Mesendoderm (in vitro differentiated cells): ENCODE measurements around the gene ZGLP1.

Source experiments
- DNase-seq: peaks from one replicate; pipeline ENCODE4 v3.0.0; 2013
- H2AK5ac ChIP-seq: 2 replicates; pipeline ENCODE4 v1.6.1; 2013; ENCODE audit warnings: low read length, inconsistent platforms
- H2BK120ac ChIP-seq: 2 replicates; pipeline ENCODE4 v1.6.1; 2013; ENCODE audit warnings: low read depth, mild to moderate bottlenecking, low read length, moderate library complexity, mixed read lengths
- H2BK15ac ChIP-seq: replicated peaks from 2 replicates; pipeline ENCODE4 v1.6.1; 2013; ENCODE audit warnings: low read depth, mild to moderate bottlenecking, moderate library complexity
- H2BK5ac ChIP-seq: 2 replicates; pipeline ENCODE4 v1.6.1; 2013; ENCODE audit warnings: low read length, inconsistent platforms
- H3K18ac ChIP-seq: 2 replicates; pipeline ENCODE4 v1.6.1; 2013; ENCODE audit warnings: mild to moderate bottlenecking, low read length, mixed read lengths
- H3K23ac ChIP-seq: one replicate; pipeline ENCODE4 v1.6.1; 2013; ENCODE audit warnings: low read length
- H3K27ac ChIP-seq: 2 replicates; pipeline ENCODE4 v1.5.1; 2013; ENCODE audit warnings: low read depth, mild to moderate bottlenecking, inconsistent platforms, low read length, moderate library complexity
- H3K27me3 ChIP-seq: 2 replicates; pipeline ENCODE4 v1.6.1; 2013; ENCODE audit warnings: low read length, control low read depth, mild to moderate bottlenecking, inconsistent platforms; ENCODE audit not compliant: insufficient read depth, poor library complexity
- H3K36me3 ChIP-seq: 2 replicates; pipeline ENCODE4 v1.6.1; 2013; ENCODE audit warnings: low read length, inconsistent platforms; ENCODE audit not compliant: control insufficient read depth, insufficient read depth
- H3K4ac ChIP-seq: one replicate; pipeline ENCODE4 v1.6.1; 2013; ENCODE audit warnings: low read depth, mild to moderate bottlenecking, low read length, moderate library complexity
- H3K4me1 ChIP-seq: 2 replicates; pipeline ENCODE4 v1.6.1; 2013; ENCODE audit warnings: low read depth, low read length, inconsistent platforms; ENCODE audit not compliant: control insufficient read depth
- H3K4me2 ChIP-seq: 2 replicates; pipeline ENCODE4 v1.6.1; 2013; ENCODE audit warnings: low read length
- H3K4me3 ChIP-seq: 2 replicates; pipeline ENCODE4 v1.5.1; 2013; ENCODE audit warnings: mild to moderate bottlenecking, low read length
- H3K56ac ChIP-seq: one replicate; pipeline ENCODE4 v1.6.1; 2013; ENCODE audit warnings: low read length
- H3K79me1 ChIP-seq: 2 replicates; pipeline ENCODE4 v1.6.1; 2013; ENCODE audit warnings: low read length, inconsistent platforms
- H3K79me2 ChIP-seq: 2 replicates; pipeline ENCODE4 v1.6.1; 2013; ENCODE audit warnings: mild to moderate bottlenecking, low read length; ENCODE audit not compliant: control insufficient read depth, insufficient read depth
- H3K9ac ChIP-seq: 2 replicates; pipeline ENCODE4 v1.6.1; 2013; ENCODE audit warnings: low read length, inconsistent platforms
- H4K5ac ChIP-seq: one replicate; pipeline ENCODE4 v1.6.1; 2013; ENCODE audit warnings: low read length
- H4K8ac ChIP-seq: one replicate; pipeline ENCODE4 v1.6.1; 2013; ENCODE audit warnings: low read depth, mild to moderate bottlenecking, control low read depth, low read length, moderate library complexity
- WGBS: extraction: QIAGEN DNeasy Blood & Tissue Kit; methylation state at CpG from one replicate; pipeline ENCODE4 v1.1.7; 2013; ENCODE audit warnings: low lambda C conversion rate, missing lambda C conversion rate; ENCODE audit not compliant: insufficient coverage; ENCODE audit errors: extremely low coverage; 5-methylcytosine and 5-hydroxymethylcytosine counted together

The ZGLP1 gene

GRCh38 chr19:10321874-10322835 lies 12.5 kb upstream of the ZGLP1 start:
- no peaks in the 10 kb centered on the region for H3K79me2 ChIP-seq
- no CpG with 5 or more reads among the region's 19 CpGs for WGBS
- H3K18ac ChIP-seq: no peak overlapping the region
- DNase-seq: no peak
- no peak overlapping the region for H4K8ac ChIP-seq
- no peak overlapping the region for H2BK15ac ChIP-seq
- H3K4me2 ChIP-seq: no peak overlapping the region
- no peak overlapping the region for H3K56ac ChIP-seq
- H3K79me1 ChIP-seq: no peaks in the 10 kb centered on the region
- H3K9ac ChIP-seq: no peak overlapping the region
- peaks cover 14% of the 10 kb centered on the region for H3K36me3 ChIP-seq
- H3K4ac ChIP-seq: no peak overlapping the region
- no peak overlapping the region for H2BK120ac ChIP-seq
- H3K23ac ChIP-seq: no peak overlapping the region
- no peak overlapping the region for H2AK5ac ChIP-seq
- H3K4me3 ChIP-seq: no peak overlapping the region
- no peak overlapping the region for H3K27ac ChIP-seq
- no peaks in the 10 kb centered on the region for H3K4me1 ChIP-seq
- H2BK5ac ChIP-seq: no peak overlapping the region
- no peak overlapping the region for H4K5ac ChIP-seq
- H3K27me3 ChIP-seq: no peaks in the 10 kb centered on the region

GRCh38 chr19:10321417-10321797 lies 11.8 kb upstream of the ZGLP1 start:
- Histone ChIP-seq H3K23ac (no peak overlapping the region), H2BK15ac (no peak overlapping the region), H3K56ac (no peak overlapping the region), H3K79me2 (no peaks in the 10 kb centered on the region), H3K27me3 (no peaks in the 10 kb centered on the region), H3K9ac (no peak overlapping the region), H3K27ac (no peak overlapping the region), H4K8ac (no peak overlapping the region), H2BK5ac (no peak overlapping the region), H3K79me1 (no peaks in the 10 kb centered on the region), H3K4ac (no peak overlapping the region), H2BK120ac (no peak overlapping the region), H3K36me3 (peaks cover 14% of the 10 kb centered on the region), H2AK5ac (no peak overlapping the region), H3K4me2 (no peak overlapping the region), H3K4me3 (no peak overlapping the region), H4K5ac (no peak overlapping the region), H3K4me1 (no peaks in the 10 kb centered on the region), H3K18ac (no peak overlapping the region)
- no peak for DNase-seq
- WGBS: no CpG with 5 or more reads among the region's 11 CpGs

GRCh38 chr19:10320602-10321416 lies 11.2 kb upstream of the ZGLP1 start:
- Histone ChIP-seq H3K18ac (no peak overlapping the region), H3K36me3 (peaks cover 13% of the 10 kb centered on the region), H3K4me3 (no peak overlapping the region), H3K79me2 (no peaks in the 10 kb centered on the region), H3K4me1 (no peaks in the 10 kb centered on the region), H3K4ac (no peak overlapping the region), H3K27ac (no peak overlapping the region), H3K9ac (no peak overlapping the region), H2BK120ac (no peak overlapping the region), H2BK15ac (no peak overlapping the region), H3K56ac (no peak overlapping the region), H2AK5ac (no peak overlapping the region), H4K8ac (no peak overlapping the region), H3K4me2 (no peak overlapping the region), H4K5ac (no peak overlapping the region), H2BK5ac (no peak overlapping the region), H3K79me1 (no peaks in the 10 kb centered on the region), H3K27me3 (no peaks in the 10 kb centered on the region), H3K23ac (no peak overlapping the region)
- no CpG with 5 or more reads among the region's 32 CpGs for WGBS
- no peak for DNase-seq

GRCh38 chr19:10318807-10319682 lies 9.4 kb upstream of the ZGLP1 start:
- no peak overlapping the region for H3K23ac ChIP-seq
- no peak overlapping the region for H2BK5ac ChIP-seq
- H3K4me2 ChIP-seq: no peak overlapping the region
- WGBS: no CpG with 5 or more reads among the region's 13 CpGs
- no peak overlapping the region for H3K56ac ChIP-seq
- no peak overlapping the region for H2BK15ac ChIP-seq
- H3K36me3 ChIP-seq: peaks cover 11% of the 10 kb centered on the region
- no peak overlapping the region for H2BK120ac ChIP-seq
- no peak overlapping the region for H3K9ac ChIP-seq
- no peaks in the 10 kb centered on the region for H3K79me2 ChIP-seq
- H3K4me3 ChIP-seq: no peak overlapping the region
- no peak overlapping the region for H3K27ac ChIP-seq
- no peaks in the 10 kb centered on the region for H3K27me3 ChIP-seq
- DNase-seq: no peak
- no peak overlapping the region for H4K8ac ChIP-seq
- H3K4ac ChIP-seq: no peak overlapping the region
- H3K18ac ChIP-seq: no peak overlapping the region
- H3K4me1 ChIP-seq: no peaks in the 10 kb centered on the region
- no peak overlapping the region for H4K5ac ChIP-seq
- no peak overlapping the region for H2AK5ac ChIP-seq
- no peaks in the 10 kb centered on the region for H3K79me1 ChIP-seq

GRCh38 chr19:10317857-10318462 lies 8.3 kb upstream of the ZGLP1 start:
- H3K56ac ChIP-seq: no peak overlapping the region
- H3K18ac ChIP-seq: no peak overlapping the region
- DNase-seq: no peak
- H3K4me3 ChIP-seq: no peak overlapping the region
- no peak overlapping the region for H3K23ac ChIP-seq
- WGBS: no CpG with 5 or more reads among the region's 15 CpGs
- H3K4ac ChIP-seq: no peak overlapping the region
- H3K9ac ChIP-seq: no peak overlapping the region
- no peak overlapping the region for H2BK120ac ChIP-seq
- H2BK15ac ChIP-seq: no peak overlapping the region
- peaks cover 11% of the 10 kb centered on the region for H3K36me3 ChIP-seq
- H3K79me1 ChIP-seq: no peaks in the 10 kb centered on the region
- H3K4me2 ChIP-seq: no peak overlapping the region
- H2BK5ac ChIP-seq: no peak overlapping the region
- H4K8ac ChIP-seq: no peak overlapping the region
- H3K79me2 ChIP-seq: no peaks in the 10 kb centered on the region
- H3K27me3 ChIP-seq: no peaks in the 10 kb centered on the region
- H3K4me1 ChIP-seq: no peaks in the 10 kb centered on the region
- no peak overlapping the region for H3K27ac ChIP-seq
- no peak overlapping the region for H2AK5ac ChIP-seq
- no peak overlapping the region for H4K5ac ChIP-seq
